Panc1 (cell line): ENCODE results near the gene SRPX2. TPM values are rescaled to one million over a fixed set of nuclear protein-coding genes. Genes with fewer than 3 reads are reported as not detected.

ENCODE experiments used
- ATAC-seq: fragments of 200-7000 bp; cut with Tn5 transposase; 2 replicates; pipeline ENCODE4 v1.9.1; 2020; ENCODE audit warnings: mild to moderate bottlenecking, moderate library complexity
- BruUV-seq: library from RNA; stranded (reverse); fragments of 400-500 nt; replicated peaks from 2 replicates; lab custom pipeline; 2021; lab: Mats Ljungman, UMichigan
- CTCF ChIA-PET: fragments of 300-600 bp; sonication (Branson Sonifier 250); formaldehyde crosslinking; loops from one replicate; lab custom pipeline; 2022; ENCODE audit warnings: antibody characterized with exemption; lab: Charles Lee
- POLR2A ChIA-PET: fragments of 300-600 bp; sonication (Branson Sonifier 250); formaldehyde crosslinking; loops from one replicate; lab custom pipeline; 2022; ENCODE audit warnings: antibody characterized with exemption; lab: Charles Lee
- DNase-seq: peaks from one replicate; pipeline ENCODE4 v3.0.0-alpha.2; 2010; ENCODE audit warnings: low read depth, low spot score
- H3K27ac ChIP-seq: 2 replicates; pipeline ENCODE4 v1.5.1; 2011; ENCODE audit warnings: mild to moderate bottlenecking, low read length, inconsistent platforms
- H3K27me3 ChIP-seq: fragments of 200-500 bp; sonication (Bioruptor generic); 2 replicates; pipeline ENCODE4 v1.6.0; 2014; ENCODE audit warnings: low read length, inconsistent platforms; ENCODE audit not compliant: control insufficient read depth, insufficient read depth
- H3K36me3 ChIP-seq: fragments of 200-500 bp; sonication (Bioruptor generic); 2 replicates; pipeline ENCODE4 v1.5.1; 2014; ENCODE audit warnings: inconsistent platforms, mild to moderate bottlenecking, low read length, moderate library complexity; ENCODE audit not compliant: control insufficient read depth, insufficient read depth
- H3K4me1 ChIP-seq: 2 replicates; pipeline ENCODE4 v1.5.1; 2011; ENCODE audit warnings: inconsistent platforms, mild to moderate bottlenecking, low read length, moderate library complexity; ENCODE audit not compliant: control insufficient read depth, insufficient read depth
- H3K4me3 ChIP-seq, 2 experiments: 2 replicates each; pipeline ENCODE4 v1.5.1; 2011 to 2012; ENCODE audit warnings: low read depth in 2 of 2, low read length in 2 of 2, mild to moderate bottlenecking in 2 of 2, inconsistent platforms in 1 of 2, moderate library complexity in 1 of 2
- H3K9me3 ChIP-seq: fragments of 200-500 bp; sonication (Bioruptor generic); 2 replicates; pipeline ENCODE4 v1.5.1; 2014; ENCODE audit warnings: low read depth, mild to moderate bottlenecking, inconsistent platforms, low read length, moderate library complexity; ENCODE audit not compliant: control insufficient read depth, insufficient read depth
- CTCF ChIP-seq: fragments of 450-650 bp; IDR thresholded peaks from 2 replicates; pipeline ENCODE4 v1.5.1; 2017; ENCODE audit warnings: mild to moderate bottlenecking
- POLR2AphosphoS5 ChIP-seq: IDR thresholded peaks from 2 replicates; pipeline ENCODE4 v1.6.1; 2012; ENCODE audit warnings: mild to moderate bottlenecking, low read depth, low read length, moderate library complexity
- REST ChIP-seq, 2 experiments: IDR thresholded peaks; 2 replicates each; pipeline ENCODE4 v1.6.1; 2011 to 2012; ENCODE audit warnings: low read depth in 2 of 2, control low read depth in 1 of 2, low read length in 1 of 2, mild to moderate bottlenecking in 1 of 2, moderate library complexity in 1 of 2; ENCODE audit not compliant: insufficient read depth in 1 of 2
- SIN3A ChIP-seq: IDR thresholded peaks from 2 replicates; pipeline ENCODE4 v1.6.1; 2012; ENCODE audit warnings: low read depth, mild to moderate bottlenecking, low read length, moderate library complexity, borderline replicate concordance; ENCODE audit not compliant: insufficient read depth
- TCF7L2 ChIP-seq: IDR thresholded peaks from 2 replicates; pipeline ENCODE4 v1.6.1; 2011; ENCODE audit warnings: mild to moderate bottlenecking, low read depth, low read length, inconsistent platforms
- in situ Hi-C: cut with HindIII; loops from 2 replicates; pipeline ENCODE4 v1.10.0; 2016; ENCODE audit warnings: low sequenced_read_pairs, low pct_unique_long_range_greater_than_20kb
- intact Hi-C: fragments of 100-400 bp; cut with micrococcal nuclease; formaldehyde crosslinking; loops from one replicate; pipeline ENCODE4 v1.10.0; 2022; ENCODE audit not compliant: unreplicated experiment
- total RNA-seq: library from RNA; stranded (reverse); gene quantifications from one replicate; pipeline ENCODE4 v1.2.1, GENCODE V29; 2021; ENCODE audit not compliant: unreplicated experiment

Gene SRPX2
- total RNA-seq, 1 experiment from 2014 or later: 1.2 TPM

GRCh38 chrX:100659431-100660137 lies 15.6 kb downstream of the SRPX2 start:
- in situ Hi-C loops (no loop called here), intact Hi-C loops (no loop called here)
- POLR2A ChIA-PET: no interaction called here
- H3K4me3 ChIP-seq: no peak overlapping the region
- H3K27me3 ChIP-seq: no peaks in the 10 kb centered on the region
- no peaks in the 10 kb centered on the region for H3K36me3 ChIP-seq
- TF ChIP-seq TCF7L2: no peak
- no peak for TF ChIP-seq CTCF
- TF ChIP-seq REST (IDR thresholded peaks at IDR 0.05; ENCODE audit: insufficient read depth in 1 of 2, low read depth in 2 of 2, low read length in 1 of 2): no peak
- no peak for TF ChIP-seq POLR2AphosphoS5
- TF ChIP-seq SIN3A: no peak
- no peak for ATAC-seq
- H3K27ac ChIP-seq: no peak overlapping the region
- DNase-seq: no peak
- BruUV-seq: no TSS peak
- no peaks in the 10 kb centered on the region for H3K4me1 ChIP-seq
- CTCF ChIA-PET: no interaction called here
- H3K9me3 ChIP-seq: no peaks in the 10 kb centered on the region

- intact Hi-C loops (no loop called here), in situ Hi-C loops (no loop called here)
- no peak overlapping the region for H3K4me3 ChIP-seq
- POLR2A ChIA-PET: no interaction called here
- DNase-seq (no peak), ATAC-seq (no peak)
- no peaks in the 10 kb centered on the region for H3K27me3 ChIP-seq
- no TSS peak for BruUV-seq
- TF ChIP-seq TCF7L2: no peak
- TF ChIP-seq REST (IDR thresholded peaks at IDR 0.05; ENCODE audit: insufficient read depth in 1 of 2, low read depth in 2 of 2, low read length in 1 of 2): no peak
- no peak for TF ChIP-seq POLR2AphosphoS5
- no peak for TF ChIP-seq CTCF
- TF ChIP-seq SIN3A: no peak
- H3K36me3 ChIP-seq: no peaks in the 10 kb centered on the region
- CTCF ChIA-PET: no interaction called here
- H3K9me3 ChIP-seq: no peaks in the 10 kb centered on the region
- H3K27ac ChIP-seq: no peak overlapping the region
- H3K4me1 ChIP-seq: no peaks in the 10 kb centered on the region
Observed at GRCh38 chrX:100662170-100662569, 18.2 kb downstream of the SRPX2 start.
